DND-41 (cell line): ENCODE data around the gene APBB2.

ENCODE experiments used
- CTCF ChIP-seq: IDR thresholded peaks from 2 replicates; pipeline ENCODE4 v1.5.1; 2012; ENCODE audit warnings: borderline replicate concordance, low read length, moderate library complexity, mild to moderate bottlenecking; ENCODE audit not compliant: poor library complexity, severe bottlenecking; ENCODE audit errors: extremely low read depth
- EZH2 ChIP-seq: IDR thresholded peaks from 3 replicates; pipeline ENCODE4 v1.6.1; 2012; ENCODE audit warnings: borderline replicate concordance, low read depth, mild to moderate bottlenecking, moderate library complexity, low read length, inconsistent platforms; ENCODE audit not compliant: severe bottlenecking

GRCh38 chr4:40829586-40829985 is 384.8 kb downstream of the APBB2 start:
- no peak for TF ChIP-seq CTCF
- no peak for TF ChIP-seq EZH2
